ENCODE measurements around the gene ZNF618.

ZNF618 gene

DNA sequence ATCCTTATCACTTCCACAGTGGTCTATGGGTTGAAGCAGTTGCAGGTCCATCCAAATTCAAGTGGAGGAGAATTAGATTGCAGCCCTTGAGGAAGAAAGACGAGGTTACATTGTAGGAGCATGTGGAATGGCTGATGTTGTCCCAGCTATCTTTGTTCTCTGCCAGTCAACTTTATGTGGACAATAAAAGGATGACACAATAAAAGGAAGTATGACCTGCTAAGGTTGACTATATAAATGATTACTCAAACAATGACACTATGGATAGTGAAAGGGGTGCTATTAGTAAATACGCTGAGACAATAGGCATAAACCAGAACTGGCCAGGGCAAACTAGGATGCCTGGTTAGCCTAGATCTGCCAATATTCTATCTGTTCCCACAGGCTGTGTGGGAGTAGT lies 12.8 kb upstream of the ZNF618 start:
- Histone ChIP-seq H3K27ac (ENCODE audit: low read depth, low read length) (no peak overlapping the region), H3K4me1 (ENCODE audit: insufficient read depth, low read length) (no peaks in the 10 kb centered on the region), H3K27me3 (ENCODE audit: control insufficient read depth in 1 of 2, insufficient read depth in 2 of 2, low read length in 2 of 2) (no peaks in the 10 kb centered on the region), H3K36me3 (ENCODE audit: insufficient read depth, low read length) (no peaks in the 10 kb centered on the region), H3K9me3 (ENCODE audit: low read length) (no peaks in the 10 kb centered on the region), H3K4me3 (ENCODE audit: low read depth in 1 of 2, low read length in 2 of 2) (no peak overlapping the region), H3K9ac (ENCODE audit: low read length) (no peak overlapping the region)

DNA sequence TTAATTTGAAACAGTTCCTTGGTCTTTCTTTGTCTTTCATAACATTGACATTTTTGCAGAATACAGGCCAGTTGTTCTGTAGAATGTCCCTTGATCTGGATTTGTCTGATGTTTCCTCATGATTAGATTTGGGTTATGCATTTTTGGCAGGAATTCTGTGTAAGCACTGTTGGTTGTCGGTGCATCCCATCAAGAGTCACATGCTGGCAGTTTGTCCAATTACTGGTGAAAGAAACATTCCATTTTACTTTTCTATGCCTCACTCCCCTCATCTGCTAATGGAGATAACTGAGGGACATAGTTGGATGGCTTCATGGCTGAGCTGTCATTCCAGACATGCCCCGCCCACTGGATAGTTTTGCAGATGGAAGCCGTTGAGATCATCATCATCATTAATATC lies 7.6 kb upstream of the ZNF618 start:
- Histone ChIP-seq H3K9me3 (ENCODE audit: low read length) (no peaks in the 10 kb centered on the region), H3K36me3 (ENCODE audit: insufficient read depth, low read length) (no peaks in the 10 kb centered on the region), H3K27me3 (ENCODE audit: control insufficient read depth in 1 of 2, insufficient read depth in 2 of 2, low read length in 2 of 2) (no peaks in the 10 kb centered on the region), H3K4me1 (ENCODE audit: insufficient read depth, low read length) (no peaks in the 10 kb centered on the region), H3K4me3 (ENCODE audit: low read depth in 1 of 2, low read length in 2 of 2) (no peak overlapping the region), H3K9ac (ENCODE audit: low read length) (no peak overlapping the region), H3K27ac (ENCODE audit: low read depth, low read length) (no peak overlapping the region)

DNA sequence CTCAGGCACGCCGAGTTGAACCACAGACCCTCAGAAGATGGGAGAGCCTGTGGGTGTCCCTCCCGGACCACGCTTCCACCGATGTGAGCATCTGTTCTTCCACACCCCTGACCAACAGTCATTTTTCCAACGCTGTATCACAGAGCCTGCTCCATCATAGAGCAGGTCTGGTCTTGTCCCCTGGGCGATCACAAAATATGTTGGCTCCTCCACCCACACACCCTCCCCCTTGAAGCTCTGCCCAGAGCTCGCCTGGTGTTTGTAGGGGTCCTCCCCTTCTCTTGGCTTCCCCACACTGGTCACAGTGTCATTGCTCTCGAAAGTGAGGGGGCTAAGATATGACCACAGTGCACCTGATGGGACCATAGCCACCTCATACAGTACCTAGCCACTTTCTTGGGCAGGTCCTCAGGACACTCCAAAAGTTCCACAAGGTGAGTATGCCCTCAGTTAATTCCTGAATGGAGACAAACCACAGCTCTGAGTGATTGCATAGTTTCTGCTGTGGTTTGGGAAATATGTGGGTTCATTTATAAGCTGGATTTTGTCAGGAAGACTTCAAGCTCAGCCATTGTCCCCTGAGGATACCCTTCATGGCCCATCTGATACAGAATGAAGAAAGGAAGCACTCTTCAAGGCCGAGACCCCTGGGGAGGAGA lies 3.5 kb upstream of the ZNF618 start:
- no peak overlapping the region for H3K27ac ChIP-seq (ENCODE audit: low read depth, low read length)
- H3K4me3 ChIP-seq (ENCODE audit: low read depth in 1 of 2, low read length in 2 of 2) = no peak overlapping the region
- H3K9ac ChIP-seq (ENCODE audit: low read length) = no peak overlapping the region
- H3K9me3 ChIP-seq (ENCODE audit: low read length) = no peaks in the 10 kb centered on the region
- H3K27me3 ChIP-seq (ENCODE audit: control insufficient read depth in 1 of 2, insufficient read depth in 2 of 2, low read length in 2 of 2) = no peaks in the 10 kb centered on the region
- peaks cover 5% of the 10 kb centered on the region for H3K4me1 ChIP-seq (ENCODE audit: insufficient read depth, low read length)
- H3K36me3 ChIP-seq (ENCODE audit: insufficient read depth, low read length) = no peaks in the 10 kb centered on the region

DNA sequence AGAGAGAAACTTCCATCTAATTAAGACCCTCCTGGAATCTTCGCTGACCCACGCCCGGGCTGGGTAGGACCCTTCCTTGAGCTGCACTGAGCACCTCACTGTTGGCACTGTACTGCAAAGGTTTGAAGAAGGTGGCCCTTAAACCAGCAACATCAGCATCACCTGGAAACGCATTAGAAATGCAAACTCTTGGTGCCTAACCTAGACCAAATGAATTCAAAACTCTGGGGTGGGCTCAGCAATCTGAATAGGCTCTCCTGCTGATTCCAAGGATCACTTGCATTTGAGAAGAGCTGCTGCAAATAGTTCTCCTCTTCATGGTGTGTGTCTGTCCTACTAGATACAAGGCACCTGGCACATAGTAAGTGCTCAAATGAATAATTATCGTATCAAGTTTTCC lies 2.7 kb upstream of the ZNF618 start:
- Histone ChIP-seq H3K9me3 (ENCODE audit: low read length) (no peaks in the 10 kb centered on the region), H3K27me3 (ENCODE audit: control insufficient read depth in 1 of 2, insufficient read depth in 2 of 2, low read length in 2 of 2) (no peaks in the 10 kb centered on the region), H3K36me3 (ENCODE audit: insufficient read depth, low read length) (no peaks in the 10 kb centered on the region), H3K4me1 (ENCODE audit: insufficient read depth, low read length) (peaks cover 5% of the 10 kb centered on the region), H3K9ac (ENCODE audit: low read length) (no peak overlapping the region), H3K27ac (ENCODE audit: low read depth, low read length) (no peak overlapping the region), H3K4me3 (ENCODE audit: low read depth in 1 of 2, low read length in 2 of 2) (no peak overlapping the region)

DNA sequence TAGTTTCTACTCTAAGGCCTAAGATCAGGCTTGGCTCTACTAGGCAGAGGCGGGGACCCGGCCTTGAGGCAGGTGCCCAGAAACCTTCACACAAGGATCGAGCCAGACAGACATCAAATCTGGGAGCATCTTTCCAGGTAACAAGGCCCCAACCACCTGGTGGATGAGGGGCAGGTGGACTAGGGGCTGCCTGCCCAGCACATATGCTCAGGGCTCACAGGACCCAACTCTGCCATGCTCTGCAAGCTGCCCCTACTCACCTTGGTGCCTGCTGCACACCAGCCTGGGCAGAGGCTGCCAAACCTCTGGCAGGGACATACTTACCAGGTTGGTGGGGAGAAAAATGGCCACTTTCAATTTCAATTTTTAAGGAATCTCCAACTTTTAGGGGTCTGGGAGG lies 2.2 kb upstream of the ZNF618 start:
- no peaks in the 10 kb centered on the region for H3K9me3 ChIP-seq (ENCODE audit: low read length)
- H3K9ac ChIP-seq (ENCODE audit: low read length) = no peak overlapping the region
- H3K27ac ChIP-seq (ENCODE audit: low read depth, low read length) = no peak overlapping the region
- H3K27me3 ChIP-seq (ENCODE audit: control insufficient read depth in 1 of 2, insufficient read depth in 2 of 2, low read length in 2 of 2) = no peaks in the 10 kb centered on the region
- H3K4me3 ChIP-seq (ENCODE audit: low read depth in 1 of 2, low read length in 2 of 2) = no peak overlapping the region
- peaks cover 5% of the 10 kb centered on the region for H3K4me1 ChIP-seq (ENCODE audit: insufficient read depth, low read length)
- H3K36me3 ChIP-seq (ENCODE audit: insufficient read depth, low read length) = no peaks in the 10 kb centered on the region

DNA sequence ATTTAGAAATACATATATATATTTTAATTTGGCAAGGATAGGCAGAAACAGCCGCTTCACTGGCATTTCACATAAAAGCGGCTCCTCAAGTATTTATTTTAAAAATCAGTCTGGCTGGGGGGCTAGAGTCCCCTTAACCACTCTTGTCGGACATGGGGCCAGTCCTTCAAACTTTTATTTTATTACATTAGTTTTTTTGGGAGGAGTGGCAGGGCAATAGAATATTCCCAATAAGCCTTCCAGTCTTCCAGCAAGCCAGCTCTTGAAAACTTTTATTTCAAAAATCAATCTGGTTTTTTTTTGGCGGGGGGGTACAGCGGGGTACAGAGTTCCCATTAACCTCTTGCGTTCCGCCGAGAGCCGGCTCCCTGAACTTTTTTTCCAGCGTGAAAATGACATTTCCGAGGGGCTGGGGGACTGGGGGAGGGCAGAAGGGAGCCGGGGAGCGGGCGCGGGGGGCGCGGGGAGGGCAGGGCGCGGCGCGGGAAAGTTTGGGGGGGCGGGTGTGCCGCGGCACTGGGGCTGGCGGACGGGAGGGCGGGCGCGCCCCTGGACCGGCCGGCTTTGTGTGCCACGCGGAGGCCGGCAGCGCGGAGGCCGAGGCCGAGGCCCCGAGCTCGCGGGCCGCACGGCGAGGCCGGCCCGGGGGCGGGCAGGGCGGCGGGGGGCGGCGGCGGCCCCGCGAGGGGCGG lies 504 bp upstream of the ZNF618 start:
- Histone ChIP-seq H3K9me3 (ENCODE audit: low read length) (no peaks in the 10 kb centered on the region), H3K4me3 (ENCODE audit: low read depth in 1 of 2, low read length in 2 of 2) (no peak overlapping the region), H3K27me3 (ENCODE audit: control insufficient read depth in 1 of 2, insufficient read depth in 2 of 2, low read length in 2 of 2) (no peaks in the 10 kb centered on the region), H3K4me1 (ENCODE audit: insufficient read depth, low read length) (peaks cover 11% of the 10 kb centered on the region), H3K36me3 (ENCODE audit: insufficient read depth, low read length) (no peaks in the 10 kb centered on the region), H3K9ac (ENCODE audit: low read length) (no peak overlapping the region), H3K27ac (ENCODE audit: low read depth, low read length) (no peak overlapping the region)

DNA sequence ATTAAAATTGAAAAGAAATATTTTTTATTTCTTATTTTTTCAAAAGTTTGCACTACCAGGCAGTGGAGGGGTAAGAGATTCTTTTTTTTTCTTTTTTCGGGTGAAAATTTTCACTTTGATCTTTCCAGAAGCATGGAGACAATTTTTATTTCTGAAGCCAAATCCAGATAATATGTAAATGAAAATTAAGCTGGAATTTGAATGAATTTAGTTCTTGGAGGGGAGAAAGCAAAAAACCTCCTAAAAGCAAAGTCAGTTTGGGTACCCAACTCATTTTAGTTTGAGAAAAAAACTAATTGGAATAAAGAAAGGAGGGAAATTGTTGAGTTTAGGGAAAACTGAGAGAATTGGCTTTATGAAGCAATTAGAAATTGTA lies 872 bp downstream of the ZNF618 start:
- Histone ChIP-seq H3K27ac (ENCODE audit: low read depth, low read length) (no peak overlapping the region), H3K4me3 (ENCODE audit: low read depth in 1 of 2, low read length in 2 of 2) (peak overlapping the region in 1 of 2 donors; percentile 67), H3K4me1 (ENCODE audit: insufficient read depth, low read length) (peaks cover 18% of the 10 kb centered on the region), H3K9ac (ENCODE audit: low read length) (no peak overlapping the region), H3K36me3 (ENCODE audit: insufficient read depth, low read length) (no peaks in the 10 kb centered on the region), H3K27me3 (ENCODE audit: control insufficient read depth in 1 of 2, insufficient read depth in 2 of 2, low read length in 2 of 2) (no peaks in the 10 kb centered on the region), H3K9me3 (ENCODE audit: low read length) (no peaks in the 10 kb centered on the region)

DNA sequence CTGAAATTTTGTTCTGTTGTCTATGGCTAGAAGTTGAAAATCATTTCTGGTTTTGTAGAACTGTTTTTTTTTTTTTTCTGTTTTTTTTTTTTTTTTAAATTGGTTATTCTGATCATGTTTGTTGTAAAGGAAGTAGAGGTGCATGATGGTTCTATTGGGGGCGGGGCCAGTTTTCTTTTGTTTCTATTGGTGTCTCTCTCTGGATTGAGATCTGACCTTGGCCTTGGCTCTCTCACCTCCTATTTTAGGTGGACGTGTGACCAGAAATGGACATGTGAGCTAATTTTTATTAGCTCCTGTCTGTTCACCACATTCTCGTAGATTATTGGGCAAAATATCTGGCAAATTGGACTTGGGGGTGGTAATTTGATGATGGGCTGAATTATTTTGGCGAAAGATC lies 3.2 kb downstream of the ZNF618 start:
- no peaks in the 10 kb centered on the region for H3K36me3 ChIP-seq (ENCODE audit: insufficient read depth, low read length)
- no peaks in the 10 kb centered on the region for H3K9me3 ChIP-seq (ENCODE audit: low read length)
- H3K4me1 ChIP-seq (ENCODE audit: insufficient read depth, low read length) = peaks cover 22% of the 10 kb centered on the region
- no peak overlapping the region for H3K27ac ChIP-seq (ENCODE audit: low read depth, low read length)
- no peaks in the 10 kb centered on the region for H3K27me3 ChIP-seq (ENCODE audit: control insufficient read depth in 1 of 2, insufficient read depth in 2 of 2, low read length in 2 of 2)
- no peak overlapping the region for H3K9ac ChIP-seq (ENCODE audit: low read length)
- no peak overlapping the region for H3K4me3 ChIP-seq (ENCODE audit: low read depth in 1 of 2, low read length in 2 of 2)

DNA sequence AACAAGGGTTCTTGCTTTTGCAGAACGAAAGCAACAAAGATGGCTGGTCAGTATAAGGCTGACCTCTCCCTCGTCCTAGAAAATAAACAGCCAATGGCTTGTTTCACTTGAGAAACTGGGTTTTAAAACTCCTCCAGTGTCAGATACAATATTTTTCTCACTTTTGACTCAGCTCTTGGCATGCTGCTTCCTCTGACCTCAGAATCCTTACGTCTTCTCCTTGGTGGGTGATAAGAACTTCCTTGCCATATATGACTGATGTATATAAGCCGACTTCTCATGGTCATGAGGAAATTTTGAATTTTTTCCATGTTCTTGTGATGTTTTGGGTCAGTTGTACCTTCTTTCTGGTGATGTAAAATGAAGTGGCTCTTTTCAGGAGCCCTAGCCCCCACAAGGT lies 3.8 kb downstream of the ZNF618 start:
- no peak overlapping the region for H3K4me3 ChIP-seq (ENCODE audit: low read depth in 1 of 2, low read length in 2 of 2)
- H3K9me3 ChIP-seq (ENCODE audit: low read length) = no peaks in the 10 kb centered on the region
- H3K36me3 ChIP-seq (ENCODE audit: insufficient read depth, low read length) = no peaks in the 10 kb centered on the region
- H3K27me3 ChIP-seq (ENCODE audit: control insufficient read depth in 1 of 2, insufficient read depth in 2 of 2, low read length in 2 of 2) = no peaks in the 10 kb centered on the region
- peaks cover 22% of the 10 kb centered on the region for H3K4me1 ChIP-seq (ENCODE audit: insufficient read depth, low read length)
- H3K9ac ChIP-seq (ENCODE audit: low read length) = no peak overlapping the region
- no peak overlapping the region for H3K27ac ChIP-seq (ENCODE audit: low read depth, low read length)

DNA sequence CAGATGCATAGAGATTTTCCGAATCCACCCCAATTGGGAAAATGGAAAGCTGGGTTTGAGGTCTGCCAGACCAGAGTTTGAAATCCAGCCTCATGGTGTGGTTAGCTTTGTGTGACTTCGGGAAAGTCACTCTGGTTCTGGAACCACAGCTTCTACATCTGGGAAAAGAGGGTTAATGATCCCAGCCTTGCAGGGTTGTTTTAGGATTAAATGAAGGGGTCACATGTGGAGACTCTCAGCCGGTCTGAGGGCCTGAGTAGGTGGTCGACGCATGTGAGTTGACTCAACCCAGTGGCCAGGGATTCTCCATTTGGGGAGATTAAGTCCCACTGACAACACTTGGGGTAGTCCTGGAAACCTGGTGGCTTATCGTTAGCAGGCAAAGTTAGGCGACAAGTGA lies 6.1 kb downstream of the ZNF618 start:
- no peak overlapping the region for H3K9ac ChIP-seq (ENCODE audit: low read length)
- H3K36me3 ChIP-seq (ENCODE audit: insufficient read depth, low read length) = no peaks in the 10 kb centered on the region
- H3K4me3 ChIP-seq (ENCODE audit: low read depth in 1 of 2, low read length in 2 of 2) = no peak overlapping the region
- no peak overlapping the region for H3K27ac ChIP-seq (ENCODE audit: low read depth, low read length)
- H3K27me3 ChIP-seq (ENCODE audit: control insufficient read depth in 1 of 2, insufficient read depth in 2 of 2, low read length in 2 of 2) = no peaks in the 10 kb centered on the region
- H3K4me1 ChIP-seq (ENCODE audit: insufficient read depth, low read length) = peaks cover 25% of the 10 kb centered on the region
- H3K9me3 ChIP-seq (ENCODE audit: low read length) = no peaks in the 10 kb centered on the region

DNA sequence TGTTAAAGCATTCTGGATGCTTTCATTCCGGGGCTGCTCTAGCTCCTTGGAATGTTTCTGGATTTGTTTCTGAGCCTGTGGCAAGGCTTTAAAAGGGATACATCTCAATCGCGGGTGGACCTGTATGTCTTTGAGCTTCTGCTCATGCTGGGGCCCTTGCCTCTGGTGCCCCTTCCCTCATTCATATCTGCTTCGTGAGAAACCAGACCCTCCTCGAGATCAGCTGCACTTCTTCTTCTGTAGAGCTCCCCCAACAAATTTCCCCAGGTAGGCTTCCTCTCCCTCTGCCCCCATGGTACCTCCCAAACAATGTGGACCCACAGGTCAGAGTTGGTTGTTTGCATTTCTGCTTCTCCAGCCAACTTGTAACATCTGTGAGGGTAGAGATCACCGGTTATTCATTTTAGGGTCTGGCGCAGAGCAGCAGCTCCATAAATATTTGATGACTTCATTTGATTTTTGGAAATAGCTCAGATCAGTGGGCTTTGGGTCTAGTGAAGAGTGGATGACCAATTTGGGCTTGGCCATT lies 6.6 kb downstream of the ZNF618 start:
- Histone ChIP-seq H3K27ac (ENCODE audit: low read depth, low read length) (no peak overlapping the region), H3K4me3 (ENCODE audit: low read depth in 1 of 2, low read length in 2 of 2) (no peak overlapping the region), H3K27me3 (ENCODE audit: control insufficient read depth in 1 of 2, insufficient read depth in 2 of 2, low read length in 2 of 2) (no peaks in the 10 kb centered on the region), H3K36me3 (ENCODE audit: insufficient read depth, low read length) (no peaks in the 10 kb centered on the region), H3K9me3 (ENCODE audit: low read length) (no peaks in the 10 kb centered on the region), H3K4me1 (ENCODE audit: insufficient read depth, low read length) (peaks cover 28% of the 10 kb centered on the region), H3K9ac (ENCODE audit: low read length) (no peak overlapping the region)
